ENCODE results near the gene ROCK1.
A peak's percentile ranks its signal among the peaks of the same experiment; 100 is the strongest.
"Not testable (repeated sequence)": the region's sequence is repeated elsewhere in the genome, so short reads cannot be mapped to it uniquely, and the experiment has no call there.

Gene ROCK1

GRCh38 chr18:21111346-21112139, at the start of gene ROCK1:
Gene ROCK1 (minus strand): TSS chr18:21111813. CDS start chr18:21110910, 903 bp downstream.
- peak; percentile 96 for DNase-seq

GRCh38 chr18:21155443-21155842, 43.8 kb upstream of the ROCK1 start:
- no peak for DNase-seq

GRCh38 chr18:21146016-21146415, 34.4 kb upstream of the ROCK1 start:
- DNase-seq = no peak

- DNase-seq = no peak
Observed at GRCh38 chr18:21145371-21145770, 33.8 kb upstream of the ROCK1 start.

GRCh38 chr18:21141668-21142422, 30.2 kb upstream of the ROCK1 start:
- peak; percentile 26 for DNase-seq

- DNase-seq = not testable (repeated sequence)
Observed at GRCh38 chr18:21137719-21138488, 26.3 kb upstream of the ROCK1 start.

GRCh38 chr18:21134895-21135294, 23.3 kb upstream of the ROCK1 start:
- peak; percentile 45 for DNase-seq

- no peak for DNase-seq
Observed at GRCh38 chr18:21132398-21132918, 20.8 kb upstream of the ROCK1 start.

GRCh38 chr18:21131698-21132227, 20.1 kb upstream of the ROCK1 start:
- no peak for DNase-seq

- DNase-seq = peak; percentile 70
Observed at GRCh38 chr18:21129566-21130216, 18.1 kb upstream of the ROCK1 start.

- DNase-seq = no peak
Observed at GRCh38 chr18:21123290-21123926, 11.8 kb upstream of the ROCK1 start.

- no peak for DNase-seq
Observed at GRCh38 chr18:21118806-21119205, 7.2 kb upstream of the ROCK1 start.

- DNase-seq = peak; percentile 93
Observed at GRCh38 chr18:21117409-21118131, 6.0 kb upstream of the ROCK1 start.

GRCh38 chr18:21115519-21116411, 4.2 kb upstream of the ROCK1 start:
- peak; percentile 95 for DNase-seq

GRCh38 chr18:21112543-21113105, 1.0 kb upstream of the ROCK1 start:
- DNase-seq = no peak

GRCh38 chr18:21112140-21112473, 494 bp upstream of the ROCK1 start:
- no peak for DNase-seq

GRCh38 chr18:21110713-21111345, 784 bp downstream of the ROCK1 start:
- peak; percentile 19 for DNase-seq

GRCh38 chr18:21109936-21110712, 1.5 kb downstream of the ROCK1 start:
- DNase-seq = no peak
